ENCODE data around the gene GATAD2A. TPM values are rescaled to one million over a fixed set of nuclear protein-coding genes. Genes with fewer than 3 reads are reported as not detected.

Gene GATAD2A
- total and polyA plus RNA-seq, 2 of the 13 experiments (the other 11 are each of a cell fraction or from before 2014, with no cell fraction given): 16.8 to 28.6 TPM

DNA sequence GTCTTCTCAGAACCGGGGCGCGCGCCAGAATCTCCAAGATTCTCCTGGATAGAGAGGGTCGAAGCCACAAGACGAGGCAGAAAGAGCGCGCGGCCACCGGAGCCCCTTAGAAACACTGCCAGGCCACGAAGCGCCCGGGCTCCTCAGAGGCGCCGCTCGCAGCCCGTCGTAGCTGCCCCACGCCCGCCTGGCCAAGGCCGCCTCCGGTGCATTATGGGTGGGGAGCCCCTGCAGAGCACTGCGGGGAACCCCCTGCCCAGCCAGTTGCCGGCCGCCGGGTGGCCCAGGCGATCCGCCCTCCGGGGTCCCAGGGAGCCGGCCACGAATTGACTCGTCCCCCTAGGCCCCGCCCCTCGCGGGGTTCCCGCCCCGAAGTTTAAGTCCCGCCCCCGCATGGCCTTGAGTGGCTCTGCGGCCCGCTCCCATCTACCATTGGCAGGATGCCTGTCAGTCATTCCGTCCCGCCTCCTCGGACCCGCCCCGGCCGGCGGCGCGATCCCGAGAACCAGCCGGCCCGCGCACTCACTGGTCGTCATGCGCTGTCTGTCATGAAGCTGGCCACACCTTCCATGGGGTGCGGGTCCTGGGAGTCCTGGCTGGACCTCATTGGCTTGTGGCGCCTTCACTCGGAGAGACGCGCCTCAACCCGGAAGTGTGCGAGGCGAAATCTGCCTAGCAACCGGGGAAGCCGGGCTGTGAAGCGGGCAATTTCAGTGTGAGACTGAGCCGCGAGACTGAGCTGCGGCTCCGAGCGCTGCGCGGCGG is 20.2 kb upstream of the GATAD2A start (continued):
- TF ChIP-seq, protein P1, sequence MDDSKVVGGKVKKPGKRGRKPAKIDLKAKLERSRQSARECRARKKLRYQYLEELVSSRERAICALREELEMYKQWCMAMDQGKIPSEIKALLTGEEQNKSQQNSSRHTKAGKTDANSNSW (CRISPR knock-in tag; IDR thresholded peaks at IDR 0.05; ENCODE audit: borderline replicate concordance): no peak
- TF ChIP-seq ZNF644 (CRISPR knock-in tag; IDR thresholded peaks at IDR 0.05; ENCODE audit: low read depth) (no peak), GATAD2A (CRISPR knock-in tag; IDR thresholded peaks at IDR 0.05) (no peak), DMAP1 (CRISPR knock-in tag; IDR thresholded peaks at IDR 0.05) (peak; percentile 32; the same call in 1 of the 2 replicates), BRF2 (CRISPR knock-in tag; IDR thresholded peaks at IDR 0.05) (no peak), BRD4 (CRISPR knock-in tag; IDR thresholded peaks at IDR 0.05) (no peak), ZNF775 (CRISPR knock-in tag; IDR thresholded peaks at IDR 0.05; ENCODE audit: borderline replicate concordance) (no peak), HDAC2 (CRISPR knock-in tag; IDR thresholded peaks at IDR 0.05) (no peak; the same call in 1 of the 2 replicates), DR1 (CRISPR knock-in tag; IDR thresholded peaks at IDR 0.05) (0 out of 2 replicates have a peak, but pooled peaks have one; percentile 24), ZNF841 (CRISPR knock-in tag; IDR thresholded peaks at IDR 0.05; ENCODE audit: borderline replicate concordance) (no peak), PHF5A (CRISPR knock-in tag; IDR thresholded peaks at IDR 0.05; ENCODE audit: low read depth, unreplicated experiment) (no peak), ZC3H4 (CRISPR knock-in tag; IDR thresholded peaks at IDR 0.05; ENCODE audit: borderline replicate concordance) (no peak), HOXA3 (CRISPR knock-in tag; IDR thresholded peaks at IDR 0.05) (peak; percentile 76), RARA (CRISPR knock-in tag; IDR thresholded peaks at IDR 0.05) (no peak), GTF3A (CRISPR knock-in tag; conservative IDR thresholded peaks at IDR 0.05) (no peak), ZNF101 (CRISPR knock-in tag; IDR thresholded peaks at IDR 0.05; ENCODE audit: borderline replicate concordance, low read depth) (no peak)
- TF ChIP-seq, protein P2, sequence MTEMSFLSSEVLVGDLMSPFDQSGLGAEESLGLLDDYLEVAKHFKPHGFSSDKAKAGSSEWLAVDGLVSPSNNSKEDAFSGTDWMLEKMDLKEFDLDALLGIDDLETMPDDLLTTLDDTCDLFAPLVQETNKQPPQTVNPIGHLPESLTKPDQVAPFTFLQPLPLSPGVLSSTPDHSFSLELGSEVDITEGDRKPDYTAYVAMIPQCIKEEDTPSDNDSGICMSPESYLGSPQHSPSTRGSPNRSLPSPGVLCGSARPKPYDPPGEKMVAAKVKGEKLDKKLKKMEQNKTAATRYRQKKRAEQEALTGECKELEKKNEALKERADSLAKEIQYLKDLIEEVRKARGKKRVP (CRISPR knock-in tag; IDR thresholded peaks at IDR 0.05): no peak
- TF ChIP-seq, protein P3, sequence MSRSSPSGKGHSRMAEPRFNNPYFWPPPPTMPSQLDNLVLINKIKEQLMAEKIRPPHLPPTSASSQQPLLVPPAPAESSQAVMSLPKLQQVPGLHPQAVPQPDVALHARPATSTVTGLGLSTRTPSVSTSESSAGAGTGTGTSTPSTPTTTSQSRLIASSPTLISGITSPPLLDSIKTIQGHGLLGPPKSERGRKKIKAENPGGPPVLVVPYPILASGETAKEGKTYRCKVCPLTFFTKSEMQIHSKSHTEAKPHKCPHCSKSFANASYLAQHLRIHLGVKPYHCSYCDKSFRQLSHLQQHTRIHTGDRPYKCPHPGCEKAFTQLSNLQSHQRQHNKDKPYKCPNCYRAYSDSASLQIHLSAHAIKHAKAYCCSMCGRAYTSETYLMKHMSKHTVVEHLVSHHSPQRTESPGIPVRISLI (CRISPR knock-in tag; IDR thresholded peaks at IDR 0.05; ENCODE audit: borderline replicate concordance): no peak
- TF ChIP-seq, protein P4, sequence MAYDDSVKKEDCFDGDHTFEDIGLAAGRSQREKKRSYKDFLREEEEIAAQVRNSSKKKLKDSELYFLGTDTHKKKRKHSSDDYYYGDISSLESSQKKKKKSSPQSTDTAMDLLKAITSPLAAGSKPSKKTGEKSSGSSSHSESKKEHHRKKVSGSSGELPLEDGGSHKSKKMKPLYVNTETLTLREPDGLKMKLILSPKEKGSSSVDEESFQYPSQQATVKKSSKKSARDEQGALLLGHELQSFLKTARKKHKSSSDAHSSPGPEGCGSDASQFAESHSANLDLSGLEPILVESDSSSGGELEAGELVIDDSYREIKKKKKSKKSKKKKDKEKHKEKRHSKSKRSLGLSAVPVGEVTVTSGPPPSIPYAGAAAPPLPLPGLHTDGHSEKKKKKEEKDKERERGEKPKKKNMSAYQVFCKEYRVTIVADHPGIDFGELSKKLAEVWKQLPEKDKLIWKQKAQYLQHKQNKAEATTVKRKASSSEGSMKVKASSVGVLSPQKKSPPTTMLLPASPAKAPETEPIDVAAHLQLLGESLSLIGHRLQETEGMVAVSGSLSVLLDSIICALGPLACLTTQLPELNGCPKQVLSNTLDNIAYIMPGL (CRISPR knock-in tag; IDR thresholded peaks at IDR 0.05; ENCODE audit: borderline replicate concordance in 1 of 2, low read depth in 1 of 2): peak in 1 of 2 experiments; percentile 27; a peak in 1 of 4 replicates
- TF ChIP-seq, protein P5, sequence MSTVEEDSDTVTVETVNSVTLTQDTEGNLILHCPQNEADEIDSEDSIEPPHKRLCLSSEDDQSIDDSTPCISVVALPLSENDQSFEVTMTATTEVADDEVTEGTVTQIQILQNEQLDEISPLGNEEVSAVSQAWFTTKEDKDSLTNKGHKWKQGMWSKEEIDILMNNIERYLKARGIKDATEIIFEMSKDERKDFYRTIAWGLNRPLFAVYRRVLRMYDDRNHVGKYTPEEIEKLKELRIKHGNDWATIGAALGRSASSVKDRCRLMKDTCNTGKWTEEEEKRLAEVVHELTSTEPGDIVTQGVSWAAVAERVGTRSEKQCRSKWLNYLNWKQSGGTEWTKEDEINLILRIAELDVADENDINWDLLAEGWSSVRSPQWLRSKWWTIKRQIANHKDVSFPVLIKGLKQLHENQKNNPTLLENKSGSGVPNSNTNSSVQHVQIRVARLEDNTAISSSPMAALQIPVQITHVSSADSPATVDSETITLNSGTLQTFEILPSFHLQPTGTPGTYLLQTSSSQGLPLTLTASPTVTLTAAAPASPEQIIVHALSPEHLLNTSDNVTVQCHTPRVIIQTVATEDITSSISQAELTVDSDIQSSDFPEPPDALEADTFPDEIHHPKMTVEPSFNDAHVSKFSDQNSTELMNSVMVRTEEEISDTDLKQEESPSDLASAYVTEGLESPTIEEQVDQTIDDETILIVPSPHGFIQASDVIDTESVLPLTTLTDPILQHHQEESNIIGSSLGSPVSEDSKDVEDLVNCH (CRISPR knock-in tag; IDR thresholded peaks at IDR 0.05): no peak
